H1 (cell line): Measurements from ENCODE around the gene UVRAG. TPM values are rescaled to one million over a fixed set of nuclear protein-coding genes. Genes with fewer than 3 reads are reported as not detected.

Experiments
- CTCF ChIA-PET: fragments of 300-600 bp; sonication (Branson Sonifier 250); formaldehyde crosslinking; loops from one replicate; lab custom pipeline; 2021; ENCODE audit not compliant: partially characterized antibody; lab: Charles Lee
- POLR2A ChIA-PET: fragments of 300-600 bp; sonication (Branson Sonifier 250); formaldehyde crosslinking; loops from one replicate; lab custom pipeline; 2021; ENCODE audit warnings: inconsistent platforms; ENCODE audit not compliant: partially characterized antibody; lab: Charles Lee
- DNase-seq, 2 experiments: peaks; one replicate each; pipeline versions ENCODE4 v3.0.0 to v3.0.0-alpha.2; 2010 to 2022; ENCODE audit warnings: low spot score in 2 of 2, low read depth in 1 of 2, mixed read lengths in 1 of 2
- FAIRE-seq: peaks from 2 replicates; lab custom pipeline; 2011; peaks lifted over from hg19 to GRCh38; lab: Jason Lieb, UNC
- H2AFZ ChIP-seq: 2 replicates; pipeline ENCODE4 v1.8.1; 2012; ENCODE audit warnings: low read length, inconsistent platforms
- H2AK5ac ChIP-seq: 2 replicates; pipeline ENCODE4 v1.6.1; 2013; ENCODE audit warnings: low read depth, low read length
- H2BK120ac ChIP-seq: replicated peaks from 2 replicates; pipeline ENCODE3; 2013; ENCODE audit warnings: low read depth, low read length, inconsistent platforms
- H2BK12ac ChIP-seq: 2 replicates; pipeline ENCODE4 v1.6.1; 2013; ENCODE audit warnings: low read depth, low read length
- H2BK15ac ChIP-seq: 2 replicates; pipeline ENCODE4 v1.6.1; 2013; ENCODE audit warnings: low read length
- H2BK20ac ChIP-seq: 2 replicates; pipeline ENCODE4 v1.6.1; 2013; ENCODE audit warnings: low read length
- H2BK5ac ChIP-seq: 2 replicates; pipeline ENCODE4 v1.6.1; 2013; ENCODE audit warnings: low read depth, low read length
- H3K14ac ChIP-seq: 2 replicates; pipeline ENCODE4 v1.6.1; 2013; ENCODE audit warnings: inconsistent platforms; ENCODE audit not compliant: insufficient read length
- H3K18ac ChIP-seq: 2 replicates; pipeline ENCODE4 v1.6.1; 2013; ENCODE audit warnings: low read length; ENCODE audit errors: extremely low read depth
- H3K23ac ChIP-seq: 2 replicates; pipeline ENCODE4 v1.6.1; 2013; ENCODE audit warnings: inconsistent platforms; ENCODE audit not compliant: insufficient read length
- H3K23me2 ChIP-seq: 2 replicates; pipeline ENCODE4 v1.6.1; 2013; ENCODE audit warnings: low read depth, low read length
- H3K27ac ChIP-seq: 2 replicates; pipeline ENCODE4 v1.6.1; 2011; ENCODE audit warnings: low read depth, low read length, inconsistent platforms
- H3K27me3 ChIP-seq, 4 experiments: replicated peaks in 1 of 4; 1 replicate in 1 of 4; 2 replicates in 3 of 4; pipeline versions ENCODE4 v1.6.1 to v1.8.1; 2011 to 2013; ENCODE audit warnings: low read length in 3 of 4, mild to moderate bottlenecking in 3 of 4, inconsistent platforms in 2 of 4, mixed read lengths in 2 of 4, moderate library complexity in 1 of 4; ENCODE audit not compliant: control insufficient read depth in 3 of 4, insufficient read depth in 3 of 4; ENCODE audit errors: extremely low read depth in 1 of 4
- H3K36me3 ChIP-seq, 4 experiments: 2 replicates each; pipeline versions ENCODE4 v1.6.1 to v1.8.1; 2011 to 2013; ENCODE audit warnings: mild to moderate bottlenecking in 4 of 4, low read length in 3 of 4, moderate library complexity in 2 of 4, control low read depth in 1 of 4, inconsistent platforms in 1 of 4; ENCODE audit not compliant: insufficient read depth in 4 of 4, control insufficient read depth in 2 of 4
- H3K4ac ChIP-seq: replicated peaks from 2 replicates; pipeline ENCODE3; 2013; ENCODE audit warnings: low read length, low read depth, mixed read lengths, inconsistent platforms; ENCODE audit not compliant: insufficient read length
- H3K4me1 ChIP-seq, 4 experiments: replicated peaks in 1 of 4; 1 replicate in 1 of 4; 2 replicates in 3 of 4; pipeline versions ENCODE4 v1.6.1 to v1.8.1; 2011 to 2013; ENCODE audit warnings: low read length in 3 of 4, inconsistent platforms in 2 of 4, mixed read lengths in 1 of 4; ENCODE audit not compliant: insufficient read depth in 4 of 4, control insufficient read depth in 3 of 4
- H3K4me2 ChIP-seq, 2 experiments: 2 replicates each; pipeline versions ENCODE4 v1.6.1 to v1.8.1; 2011 to 2013; ENCODE audit warnings: low read depth in 2 of 2, low read length in 2 of 2, control low read depth in 1 of 2, inconsistent platforms in 1 of 2, mild to moderate bottlenecking in 1 of 2; ENCODE audit not compliant: insufficient read depth in 1 of 2
- H3K4me3 ChIP-seq, 4 experiments: fragments of 200-600, 300-600 bp in 1 of 4; sonication (generic), shearing (Covaris generic), sonication (Bioruptor Twin) in 1 of 4; 2 replicates each; pipeline versions ENCODE4 v1.5.1 to v1.8.1; 2011 to 2016; ENCODE audit warnings: low read length in 4 of 4, low read depth in 3 of 4, control low read depth in 2 of 4, inconsistent platforms in 2 of 4, mild to moderate bottlenecking in 2 of 4, mixed read lengths in 1 of 4, moderate library complexity in 1 of 4; ENCODE audit not compliant: insufficient read depth in 2 of 4; ENCODE audit errors: extremely low read depth in 1 of 4
- H3K56ac ChIP-seq: replicated peaks from 2 replicates; pipeline ENCODE3; 2013; ENCODE audit warnings: low read depth, mild to moderate bottlenecking, mixed read lengths, low read length, inconsistent platforms; ENCODE audit not compliant: insufficient read length
- H3K79me1 ChIP-seq: 2 replicates; pipeline ENCODE4 v1.6.1; 2013; ENCODE audit warnings: low read depth, low read length, control low read depth
- H3K79me2 ChIP-seq, 2 experiments: 2 replicates each; pipeline versions ENCODE4 v1.6.1 to v1.8.1; 2012 to 2013; ENCODE audit warnings: low read length in 2 of 2, mild to moderate bottlenecking in 2 of 2, inconsistent platforms in 1 of 2; ENCODE audit not compliant: insufficient read depth in 2 of 2, control insufficient read depth in 1 of 2
- H3K9ac ChIP-seq, 4 experiments: replicated peaks in 1 of 4; 1 replicate in 1 of 4; 2 replicates in 3 of 4; pipeline versions ENCODE4 v1.6.1 to v1.8.1; 2011 to 2013; ENCODE audit warnings: low read depth in 3 of 4, low read length in 3 of 4, control low read depth in 2 of 4, mild to moderate bottlenecking in 2 of 4, moderate library complexity in 2 of 4, inconsistent platforms in 1 of 4; ENCODE audit errors: extremely low read depth in 1 of 4
- H3K9me3 ChIP-seq, 2 experiments: 2 replicates each; pipeline versions ENCODE4 v1.6.1 to v1.8.1; 2012 to 2013; ENCODE audit warnings: mild to moderate bottlenecking in 2 of 2, moderate library complexity in 2 of 2, control low read depth in 1 of 2, inconsistent platforms in 1 of 2, low read depth in 1 of 2, low read length in 1 of 2, mixed read lengths in 1 of 2; ENCODE audit not compliant: insufficient read depth in 2 of 2
- H4K20me1 ChIP-seq, 2 experiments: replicated peaks in 1 of 2; 2 replicates each; pipeline versions ENCODE3 to v1.8.1; 2011 to 2013; ENCODE audit warnings: inconsistent platforms in 2 of 2, low read length in 2 of 2, mild to moderate bottlenecking in 1 of 2; ENCODE audit not compliant: insufficient read depth in 2 of 2, control insufficient read depth in 1 of 2
- H4K5ac ChIP-seq: 2 replicates; pipeline ENCODE4 v1.6.1; 2013; ENCODE audit warnings: low read length, low read depth, mixed read lengths, inconsistent platforms; ENCODE audit not compliant: insufficient read length
- H4K8ac ChIP-seq: 2 replicates; pipeline ENCODE4 v1.8.0; 2013; ENCODE audit warnings: mild to moderate bottlenecking, moderate library complexity, low read length, inconsistent platforms; ENCODE audit not compliant: insufficient read depth; ENCODE audit errors: extremely low read depth
- H4K91ac ChIP-seq: replicated peaks from 2 replicates; pipeline ENCODE3; 2013; ENCODE audit warnings: low read length, mixed read lengths, inconsistent platforms; ENCODE audit not compliant: insufficient read length
- BACH1 ChIP-seq: IDR thresholded peaks from 2 replicates; pipeline ENCODE4 v1.6.1; 2012; ENCODE audit warnings: low read length, improper control_type of control experiment
- CBX5 ChIP-seq: fragments of 300-800, 300-1000 bp; sonication (generic); IDR thresholded peaks from 2 replicates; pipeline ENCODE4 v1.7.1; 2016; ENCODE audit warnings: antibody characterized with exemption, low read length, low read depth
- CHD1 ChIP-seq: IDR thresholded peaks from 2 replicates; pipeline ENCODE4 v1.6.1; 2012; ENCODE audit warnings: low read depth, low read length, improper control_type of control experiment
- FOSL1 ChIP-seq: IDR thresholded peaks from 2 replicates; pipeline ENCODE4 v1.6.1; 2011; ENCODE audit warnings: mild to moderate bottlenecking, low read depth, low read length, moderate library complexity; ENCODE audit not compliant: insufficient read depth
- GTF2F1 ChIP-seq: IDR thresholded peaks from 2 replicates; pipeline ENCODE4 v1.6.1; 2012; ENCODE audit warnings: low read depth, low read length, improper control_type of control experiment, borderline replicate concordance
- JUN ChIP-seq: IDR thresholded peaks from 2 replicates; pipeline ENCODE4 v1.6.1; 2011; ENCODE audit warnings: low read depth, mild to moderate bottlenecking, improper control_type of control experiment, low read length
- KDM5A ChIP-seq: fragments of 200-600 bp; IDR thresholded peaks from 2 replicates; pipeline ENCODE4 v1.7.1; 2012; ENCODE audit warnings: mild to moderate bottlenecking, low read length, inconsistent platforms, mixed read lengths
- PHF8 ChIP-seq: fragments of 200-600 bp; sonication (generic); conservative IDR thresholded peaks from 2 replicates; pipeline ENCODE4 v1.7.1; 2012; ENCODE audit warnings: low read depth, mild to moderate bottlenecking, inconsistent platforms, low read length, moderate library complexity
- RNF2 ChIP-seq: fragments of 200-900, 300-1000 bp; sonication (generic); IDR thresholded peaks from 2 replicates; pipeline ENCODE4 v1.7.1; 2016; ENCODE audit warnings: borderline replicate concordance, low read depth, mild to moderate bottlenecking, antibody characterized with exemption, low read length; ENCODE audit not compliant: poor library complexity, severe bottlenecking; ENCODE audit errors: missing control alignments
- SIN3A ChIP-seq, 2 experiments: IDR thresholded peaks in 1 of 2; conservative IDR thresholded peaks in 1 of 2; 2 replicates each; pipeline ENCODE4 v1.6.1; 2011 to 2012; ENCODE audit warnings: low read length in 2 of 2, improper control_type of control experiment in 1 of 2, low read depth in 1 of 2, mild to moderate bottlenecking in 1 of 2
- SIX5 ChIP-seq: IDR thresholded peaks from 2 replicates; pipeline ENCODE4 v1.6.1; 2011; ENCODE audit warnings: mild to moderate bottlenecking, low read depth, low read length
- SUZ12 ChIP-seq: fragments of 200-600 bp; sonication (generic); IDR thresholded peaks from 2 replicates; pipeline ENCODE4 v1.6.1; 2012; ENCODE audit warnings: mild to moderate bottlenecking, inconsistent platforms, low read length, moderate library complexity, mixed read lengths
- TAF1 ChIP-seq: IDR thresholded peaks from 2 replicates; pipeline ENCODE4 v1.6.1; 2011; ENCODE audit warnings: mild to moderate bottlenecking, low read depth, low read length
- TBP ChIP-seq: IDR thresholded peaks from 2 replicates; pipeline ENCODE4 v1.6.1; 2011; ENCODE audit warnings: low read depth, low read length, improper control_type of control experiment
- TEAD4 ChIP-seq: IDR thresholded peaks from 2 replicates; pipeline ENCODE4 v1.6.1; 2012; ENCODE audit warnings: low read depth, low read length, inconsistent platforms, mixed read lengths
- WGBS, 2 experiments: shearing (Covaris generic) in 1 of 2; methylation state at CpG; one replicate each; pipeline versions ENCODE4 v1.1.6 to v1.1.7; 2013 to 2015; ENCODE audit warnings: low lambda C conversion rate in 2 of 2, mixed read lengths in 2 of 2, inconsistent platforms in 1 of 2, low coverage in 1 of 2, missing lambda C conversion rate in 1 of 2; ENCODE audit not compliant: insufficient replicate concordance in 2 of 2, insufficient coverage in 1 of 2, insufficient read length in 1 of 2; ENCODE audit errors: extremely low coverage in 1 of 2, missing lambda C conversion rate in 1 of 2; 5-methylcytosine and 5-hydroxymethylcytosine counted together
- polyA plus RNA-seq, 7 experiments: library from polyadenylated mRNA; depleted of rRNA in 3 of 7; stranded (reverse) in 5 of 7; unstranded in 2 of 7; fragments of >200 nt in 5 of 7; fragments of 200-250 nt in 2 of 7; gene quantifications; 1 replicate in 5 of 7; 2 replicates in 1 of 7; 4 replicates in 1 of 7; pipeline versions ENCODE4 v1.2.1 to v1.2.3, GENCODE V29; 2011 to 2013; ENCODE audit warnings: missing spikeins in 2 of 7, mixed read lengths in 2 of 7
- total RNA-seq: library from RNA; stranded (reverse); fragmentation: NEBNext Ultra II Directional; extraction: Animal tissue kit (Norgen Biotek cat#: 25700); gene quantifications from 2 replicates; pipeline ENCODE4 v1.2.1, GENCODE V29; 2021

Gene UVRAG
- total and polyA plus RNA-seq, 2 of the 8 experiments (the other 6 are each of a cell fraction or from before 2014, with no cell fraction given) = 5.5 to 14.7 TPM

DNA sequence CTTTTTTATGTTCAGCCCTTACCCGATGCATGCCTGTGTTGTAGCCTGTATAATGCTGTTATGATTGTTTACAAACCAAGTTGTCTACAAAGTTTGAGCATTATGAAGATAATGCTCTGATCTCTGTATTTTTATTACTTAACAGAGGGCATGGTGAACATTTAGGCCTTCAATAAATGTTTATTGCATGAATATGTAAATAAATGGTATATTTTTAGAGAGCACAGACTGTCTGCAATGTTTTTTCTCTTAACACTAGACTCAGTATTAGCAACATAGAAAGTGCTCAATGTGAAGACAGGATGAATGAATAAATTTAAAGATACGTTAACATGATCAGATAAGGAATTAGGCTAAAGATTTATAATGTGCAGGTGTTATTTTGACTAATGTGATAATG lies 130.9 kb downstream of the UVRAG start:
- no peak overlapping the region for H2BK5ac ChIP-seq
- H3K4me2 ChIP-seq = no peak overlapping the region
- no peak overlapping the region for H4K8ac ChIP-seq
- H3K36me3 ChIP-seq = no peaks in the 10 kb centered on the region
- no peak overlapping the region for H2BK20ac ChIP-seq
- H3K27me3 ChIP-seq = no peaks in the 10 kb centered on the region
- H2BK12ac ChIP-seq = no peak overlapping the region
- H3K4me3 ChIP-seq = no peak overlapping the region
- peaks cover 0 to 7% (median 1%) of the 10 kb centered on the region in 4 experiments; a peak in 3 of 7 replicates for H3K4me1 ChIP-seq
- no peak overlapping the region for H3K23ac ChIP-seq
- ChIA-PET CTCF (interaction anchor here (0.8 kb wide), 1 partner anchor 206 kb away, joined by 4 read pairs; no protein-coding TSS in a partner anchor), POLR2A (no interaction called here)
- no peak overlapping the region for H3K56ac ChIP-seq
- DNase-seq (no peak), FAIRE-seq (no peak)
- no peak overlapping the region for H3K9ac ChIP-seq
- H2AFZ ChIP-seq = no peak overlapping the region
- no peaks in the 10 kb centered on the region for H3K23me2 ChIP-seq
- no peaks in the 10 kb centered on the region for H3K9me3 ChIP-seq
- no peak overlapping the region for H4K91ac ChIP-seq
- no peak overlapping the region for H3K18ac ChIP-seq
- H3K4ac ChIP-seq = no peak overlapping the region
- no peaks in the 10 kb centered on the region for H3K79me1 ChIP-seq
- WGBS, 2 experiments = 85% methylated on average over 2 of the region's 2 CpGs; no CpG with 5 or more reads in 1 of the 2 experiments
- no peak overlapping the region for H2BK120ac ChIP-seq
- no peak overlapping the region for H4K5ac ChIP-seq
- H2BK15ac ChIP-seq = no peak overlapping the region
- H2AK5ac ChIP-seq = no peak overlapping the region
- H4K20me1 ChIP-seq = no peaks in the 10 kb centered on the region
- H3K14ac ChIP-seq = no peak overlapping the region
- H3K27ac ChIP-seq = no peak overlapping the region
- no peaks in the 10 kb centered on the region for H3K79me2 ChIP-seq
- TF ChIP-seq GTF2F1 (no peak), CBX5 (no peak), FOSL1 (no peak), TAF1 (no peak), CHD1 (no peak), SIN3A (conservative IDR thresholded peaks at IDR 0.05 in 1 of 2, IDR thresholded peaks at IDR 0.05 in 1 of 2; ENCODE audit: low read depth in 1 of 2, low read length in 2 of 2) (no peak), TEAD4 (no peak), KDM5A (no peak), TBP (no peak), SUZ12 (no peak), RNF2 (no peak), SIX5 (no peak), JUN (no peak), PHF8 (no peak), BACH1 (no peak)
